Measurements from ENCODE around the gene SAMD5. TPM values are rescaled to one million over a fixed set of nuclear protein-coding genes. Genes with fewer than 3 reads are reported as not detected.

SAMD5 gene
- total RNA-seq, 1 experiment from 2014 or later = 0.04 TPM

DNA sequence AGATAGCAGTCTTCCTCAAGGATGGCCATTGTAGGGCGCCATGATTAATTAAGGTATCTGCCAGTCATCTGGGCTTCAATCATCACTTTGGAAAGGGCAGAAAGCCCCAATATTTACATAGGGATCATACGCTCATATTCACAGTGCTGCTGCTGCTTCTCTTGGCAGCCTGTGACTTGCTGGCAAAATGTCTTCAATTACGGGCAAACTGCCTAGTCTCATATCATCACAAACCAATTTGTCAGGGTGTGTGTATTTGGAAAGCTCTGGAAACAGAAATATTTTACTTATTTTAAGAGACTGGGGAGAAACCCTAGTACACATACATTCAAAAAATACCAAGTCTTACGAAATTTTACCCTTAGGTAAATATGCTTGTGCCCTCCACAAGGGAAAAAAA is 77.6 kb downstream of the SAMD5 start:
- H3K79me1 ChIP-seq (ENCODE audit: insufficient read depth, low read depth, low read length, poor library complexity, severe bottlenecking) = no peaks in the 10 kb centered on the region
- no peaks in the 10 kb centered on the region for H3K79me2 ChIP-seq (ENCODE audit: insufficient read depth, low read length)
- H3K4me1 ChIP-seq (ENCODE audit: insufficient read depth, low read length) = no peaks in the 10 kb centered on the region
- no peak overlapping the region for H2AFZ ChIP-seq (ENCODE audit: low read length)
- no peak overlapping the region for H3T11ph ChIP-seq (ENCODE audit: low read length)
- TF ChIP-seq, protein P1, sequence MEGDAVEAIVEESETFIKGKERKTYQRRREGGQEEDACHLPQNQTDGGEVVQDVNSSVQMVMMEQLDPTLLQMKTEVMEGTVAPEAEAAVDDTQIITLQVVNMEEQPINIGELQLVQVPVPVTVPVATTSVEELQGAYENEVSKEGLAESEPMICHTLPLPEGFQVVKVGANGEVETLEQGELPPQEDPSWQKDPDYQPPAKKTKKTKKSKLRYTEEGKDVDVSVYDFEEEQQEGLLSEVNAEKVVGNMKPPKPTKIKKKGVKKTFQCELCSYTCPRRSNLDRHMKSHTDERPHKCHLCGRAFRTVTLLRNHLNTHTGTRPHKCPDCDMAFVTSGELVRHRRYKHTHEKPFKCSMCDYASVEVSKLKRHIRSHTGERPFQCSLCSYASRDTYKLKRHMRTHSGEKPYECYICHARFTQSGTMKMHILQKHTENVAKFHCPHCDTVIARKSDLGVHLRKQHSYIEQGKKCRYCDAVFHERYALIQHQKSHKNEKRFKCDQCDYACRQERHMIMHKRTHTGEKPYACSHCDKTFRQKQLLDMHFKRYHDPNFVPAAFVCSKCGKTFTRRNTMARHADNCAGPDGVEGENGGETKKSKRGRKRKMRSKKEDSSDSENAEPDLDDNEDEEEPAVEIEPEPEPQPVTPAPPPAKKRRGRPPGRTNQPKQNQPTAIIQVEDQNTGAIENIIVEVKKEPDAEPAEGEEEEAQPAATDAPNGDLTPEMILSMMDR (conservative IDR thresholded peaks at IDR 0.05) = no peak
- no peak overlapping the region for H4K91ac ChIP-seq (ENCODE audit: insufficient read length, low read depth, low read length)
- no peak overlapping the region for H2BK15ac ChIP-seq (ENCODE audit: low read depth, low read length)
- no peak overlapping the region for H3K27ac ChIP-seq (ENCODE audit: insufficient read length, low read depth, low read length)
- no peak overlapping the region for H3K9ac ChIP-seq (ENCODE audit: extremely low read depth, insufficient read length, low read length)
- H3K14ac ChIP-seq (ENCODE audit: insufficient read depth, low read length) = no peak overlapping the region
- H4K5ac ChIP-seq (ENCODE audit: insufficient read length, low read depth, low read length) = no peak overlapping the region
- no CpG with 5 or more reads among the region's 4 CpGs for WGBS (ENCODE audit: extremely low coverage, insufficient read length, low lambda C conversion rate)
- DNase-seq = no peak
- Mint-ChIP-seq H3K4me1 (no peaks in the 10 kb centered on the region), H3K27ac (peak overlapping the region in 1 of 3 experiments; percentile 48; a peak in 1 of 7 replicates), H3K9me3 (no peaks in the 10 kb centered on the region), H3K36me3 (ENCODE audit: insufficient read depth in 1 of 3, low read depth in 3 of 3) (no peaks in the 10 kb centered on the region), H3K4me3 (no peak overlapping the region), H3K27me3 (ENCODE audit: low read depth) (no peaks in the 10 kb centered on the region)
- H2BK12ac ChIP-seq (ENCODE audit: insufficient read length, low read depth, low read length) = no peak overlapping the region
- no peaks in the 10 kb centered on the region for H3K27me3 ChIP-seq (ENCODE audit: insufficient read depth, low read length)
- no peak overlapping the region for H3K4me2 ChIP-seq (ENCODE audit: insufficient read depth, insufficient read length, low read length)
- H2BK20ac ChIP-seq (ENCODE audit: low read depth, low read length, poor library complexity, severe bottlenecking) = no peak overlapping the region
- no peak overlapping the region for H3K56ac ChIP-seq (ENCODE audit: insufficient read length, low read depth, low read length)
- H2BK5ac ChIP-seq (ENCODE audit: insufficient read length, low read length) = no peak overlapping the region
- H3K4ac ChIP-seq (ENCODE audit: low read depth, low read length) = no peak overlapping the region
- no peaks in the 10 kb centered on the region for H3K9me3 ChIP-seq (ENCODE audit: control insufficient read depth, low read depth, low read length)
- H2BK120ac ChIP-seq (ENCODE audit: low read depth, low read length, poor library complexity, severe bottlenecking) = no peak overlapping the region
- no peak overlapping the region for H4K8ac ChIP-seq (replicated peaks; ENCODE audit: insufficient read length, low read depth, low read length)
- no peaks in the 10 kb centered on the region for H4K20me1 ChIP-seq (ENCODE audit: control insufficient read depth, insufficient read depth, insufficient read length)
- no peak overlapping the region for H2AK5ac ChIP-seq (ENCODE audit: insufficient read length, low read length)
- no peak overlapping the region for H3K18ac ChIP-seq (ENCODE audit: insufficient read length, low read depth, low read length)
- no peaks in the 10 kb centered on the region for H3K23me2 ChIP-seq (ENCODE audit: insufficient read length, low read depth, low read length, poor library complexity, severe bottlenecking)
- H3K23ac ChIP-seq (ENCODE audit: insufficient read length, low read depth, low read length) = no peak overlapping the region
